NCI-H774 (cell line): ENCODE measurements around the gene LRCH2.
"Not testable (repeated sequence)": the region's sequence is repeated elsewhere in the genome, so short reads cannot be mapped to it uniquely, and the experiment has no call there.

Source experiments
- DNase-seq: peaks from one replicate; lab custom pipeline; 2025; lab: John Stamatoyannopoulos, UW

The LRCH2 gene

DNA sequence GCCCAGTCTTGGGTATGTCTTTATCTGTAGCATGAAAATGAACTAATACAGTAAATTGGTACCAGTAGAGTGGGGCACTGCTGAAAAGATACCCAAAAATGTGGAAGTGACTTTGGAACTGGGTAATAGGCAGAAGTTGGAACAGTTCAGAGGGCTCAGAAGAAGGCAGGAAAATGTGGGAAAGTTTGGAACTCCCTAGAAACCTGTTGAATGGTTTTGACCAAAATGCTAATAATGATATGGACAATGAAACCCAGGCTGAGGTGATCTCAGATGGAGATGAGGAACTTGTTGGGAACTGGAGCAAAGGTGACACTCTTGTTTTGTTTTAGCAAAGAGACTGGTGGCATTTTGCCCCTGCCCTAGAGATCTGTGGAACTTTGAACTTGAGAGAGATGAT lies 24.3 kb downstream of the LRCH2 start:
- not testable (repeated sequence) for DNase-seq

DNA sequence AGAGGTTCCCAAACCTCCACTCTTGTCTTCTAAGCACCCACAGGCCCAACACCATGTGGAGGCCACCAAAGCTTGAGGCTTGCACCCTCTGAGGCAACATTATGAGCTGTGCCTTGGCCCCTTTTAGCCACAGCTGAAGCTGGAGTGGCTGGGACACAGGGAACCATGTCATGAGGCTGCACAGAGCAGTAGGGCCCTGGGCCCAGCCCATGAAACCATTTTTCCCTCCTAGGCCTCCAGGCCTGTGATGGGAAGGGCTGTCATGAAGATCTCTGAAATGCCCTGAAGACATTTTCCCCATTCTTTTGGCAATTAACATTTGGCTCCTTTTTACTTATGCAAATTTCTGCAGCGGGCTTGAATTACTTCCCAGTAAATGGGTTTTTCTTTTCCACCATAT lies 29.9 kb downstream of the LRCH2 start:
- no peak for DNase-seq

DNA sequence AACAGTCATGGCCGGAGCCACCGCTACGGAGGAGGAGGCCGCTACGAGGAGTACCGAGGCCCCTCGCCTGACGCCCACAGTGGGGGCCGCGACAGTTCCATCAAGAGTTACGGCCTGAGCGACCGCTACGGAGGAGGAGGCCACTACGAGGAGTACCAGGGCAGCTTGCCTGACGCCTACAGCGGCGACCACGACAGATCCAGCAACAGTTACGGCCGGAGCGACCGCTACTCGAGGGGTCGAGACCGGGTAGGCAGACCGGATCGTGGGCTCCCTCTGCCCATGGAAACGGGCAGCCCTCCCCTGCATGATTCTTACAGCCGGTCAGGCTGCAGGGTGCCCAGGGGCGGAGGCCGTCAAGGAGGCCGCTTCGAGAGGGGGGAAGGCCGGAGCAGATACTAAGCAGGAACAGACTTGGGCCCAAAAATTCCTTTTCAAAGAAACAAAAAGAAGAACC lies 41.6 kb downstream of the LRCH2 start:
- DNase-seq = no peak

DNA sequence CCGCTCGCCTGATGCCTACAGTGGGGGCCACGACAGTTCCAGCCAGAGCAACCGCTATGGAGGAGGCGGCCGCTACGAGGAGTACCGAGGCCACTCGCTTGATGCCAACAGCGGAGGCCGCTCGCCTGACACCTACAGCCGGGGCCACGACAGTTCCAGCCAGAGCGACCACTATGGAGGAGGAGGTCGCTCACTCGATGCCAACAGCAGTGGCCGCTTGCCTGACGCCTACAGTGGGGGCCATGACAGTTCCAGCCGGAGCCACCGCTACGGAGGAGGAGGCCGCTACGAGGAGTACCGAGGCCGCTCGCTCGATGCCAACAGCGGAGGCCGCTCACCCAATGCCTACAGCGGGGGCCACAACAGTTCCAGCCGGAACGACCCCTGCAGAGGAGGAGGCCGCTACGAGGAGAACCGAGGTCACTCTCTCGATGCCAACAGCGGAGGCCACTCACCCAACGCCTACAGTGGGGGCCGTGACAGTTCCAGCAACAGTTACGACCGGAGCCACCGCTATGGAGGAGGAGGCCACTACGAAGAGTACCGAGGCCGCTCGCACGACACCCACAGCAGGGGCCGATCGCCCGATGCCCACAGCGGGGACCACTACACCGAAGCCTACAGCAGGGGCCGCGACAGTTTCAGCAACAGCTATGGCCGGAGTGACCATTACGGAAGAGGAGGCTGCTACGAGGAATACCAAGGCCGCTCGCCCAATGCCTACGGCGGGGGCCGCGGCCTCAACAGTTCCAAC lies 42.2 kb downstream of the LRCH2 start:
- DNase-seq = no peak

DNA sequence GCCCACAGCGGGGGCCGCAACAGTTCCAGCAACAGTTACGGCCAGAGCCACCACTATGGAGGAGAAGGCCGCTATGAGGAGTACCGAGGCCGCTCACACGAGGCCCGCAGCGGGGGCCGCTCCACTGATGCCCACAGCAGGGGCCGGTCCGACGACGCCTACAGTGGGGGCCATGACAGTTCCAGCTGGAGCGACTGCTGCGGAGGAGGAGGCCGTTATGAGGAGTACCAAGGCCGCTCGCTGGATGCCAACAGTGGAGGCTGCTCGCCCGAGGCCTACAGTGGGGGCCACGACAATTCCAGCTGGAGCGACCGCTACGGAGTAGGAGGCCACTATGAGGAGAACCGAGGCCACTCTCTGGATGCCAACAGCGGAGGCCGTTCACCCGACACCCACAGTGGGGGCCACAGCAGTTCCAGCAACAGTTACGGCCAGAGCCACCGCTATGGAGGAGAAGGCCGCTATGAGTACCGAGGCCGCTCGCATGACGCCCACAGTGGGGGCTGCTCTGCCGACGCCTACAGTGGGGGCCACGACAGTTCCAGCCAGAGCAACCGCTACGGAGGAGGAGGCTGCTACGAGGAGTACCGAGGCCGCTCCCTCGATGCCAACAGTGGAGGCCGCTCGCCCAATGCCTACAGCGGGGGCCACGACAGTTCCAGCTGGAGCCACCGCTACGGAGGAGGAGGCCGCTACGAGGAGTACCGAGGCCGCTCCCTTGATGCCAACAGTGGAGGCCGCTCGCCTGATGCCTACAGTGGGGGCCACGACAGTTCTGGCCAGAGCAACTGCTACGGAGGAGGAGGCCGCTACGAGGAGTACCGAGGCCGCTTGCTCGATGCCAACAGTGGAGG lies 43.0 kb downstream of the LRCH2 start:
- DNase-seq = no peak

DNA sequence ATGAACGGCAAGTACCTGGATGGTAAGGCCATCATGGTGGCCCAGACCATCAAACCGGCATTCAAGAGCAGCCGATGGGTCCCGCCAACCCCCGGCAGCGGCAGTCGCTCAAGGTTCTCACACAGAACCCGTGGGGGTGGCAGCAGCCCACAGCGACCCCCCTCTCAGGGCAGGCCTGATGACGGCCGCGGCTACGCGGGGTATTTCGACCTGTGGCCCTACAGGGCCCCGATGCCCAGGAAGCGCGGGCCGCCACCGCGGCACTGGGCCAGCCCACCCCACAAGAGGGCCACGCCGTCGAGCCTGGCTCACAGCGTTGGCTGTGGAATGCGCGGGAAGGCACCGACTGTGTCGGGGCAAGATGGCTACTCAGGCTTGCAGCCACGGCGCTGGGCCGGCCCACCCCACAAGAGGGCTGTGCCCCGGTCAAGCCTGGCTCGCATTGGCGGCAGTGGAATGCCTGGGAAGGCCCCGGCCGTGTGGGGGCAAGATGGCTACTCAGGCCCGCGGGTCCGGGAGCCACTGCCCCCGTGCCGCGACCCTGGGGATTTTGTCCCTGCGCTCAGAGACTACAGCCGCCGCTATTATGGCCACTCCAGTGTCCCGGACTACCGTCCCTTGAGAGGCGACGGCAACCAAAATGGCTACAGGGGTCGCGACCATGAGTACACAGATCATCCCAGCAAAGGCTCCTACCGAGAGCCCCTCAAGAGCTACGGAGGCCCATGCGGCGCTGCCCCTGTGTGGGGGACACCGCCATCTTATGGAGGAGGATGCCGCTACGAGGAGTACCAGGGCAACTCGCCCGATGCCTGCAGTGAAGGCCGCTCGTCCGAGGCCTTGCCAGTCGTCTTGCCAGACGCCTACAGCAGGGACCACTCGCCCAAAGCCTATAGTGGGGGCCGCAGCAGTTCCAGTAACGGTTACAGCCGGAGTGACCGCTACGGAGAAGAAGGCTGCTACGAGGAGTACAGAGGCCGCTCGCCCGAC lies 44.0 kb downstream of the LRCH2 start:
- no peak for DNase-seq

DNA sequence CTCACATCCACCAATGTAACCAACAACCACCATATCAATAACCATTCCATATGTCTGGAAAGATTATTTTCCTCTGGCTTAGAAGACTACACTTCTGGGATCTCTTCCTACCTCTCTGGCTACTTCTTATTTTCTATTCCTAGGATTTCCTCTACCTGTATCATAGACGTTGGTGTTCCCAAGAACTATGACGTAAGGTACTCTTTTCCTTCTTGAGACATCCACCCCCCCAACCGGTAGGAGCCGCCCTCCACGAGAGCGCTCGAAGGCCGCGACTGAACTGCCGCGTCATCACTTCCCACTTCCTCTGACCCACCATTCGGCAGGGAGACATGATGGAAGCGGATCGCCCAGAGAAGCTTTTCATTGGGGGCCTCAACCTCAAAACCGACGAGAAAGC lies 44.8 kb downstream of the LRCH2 start, which contains the start of gene RBMXL3:
Gene RBMXL3, plus strand, starts transcription at position 301 of the 400 bp plus-strand sequence. Its CDS starts 32 bp downstream, at position 333.
- DNase-seq = no peak

DNA sequence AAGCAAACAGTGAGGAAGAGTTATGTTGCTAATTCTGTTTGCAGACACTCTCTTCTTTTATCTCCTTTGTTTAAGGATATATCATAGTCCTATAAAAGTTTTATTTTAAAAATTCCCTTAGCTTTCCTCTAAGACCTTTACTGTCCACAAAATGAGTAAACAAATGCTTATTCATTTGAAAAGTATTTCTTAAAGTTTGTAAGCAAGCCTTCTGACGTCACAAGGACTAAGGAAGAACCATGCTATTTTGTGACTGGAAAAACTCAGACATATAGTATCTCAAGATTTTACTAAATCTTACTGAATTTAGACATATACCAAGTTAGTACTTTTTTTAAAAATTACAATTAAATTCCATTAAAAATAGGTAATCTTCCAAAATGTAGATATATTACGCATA lies 49.9 kb downstream of the LRCH2 start:
- DNase-seq = no peak

DNA sequence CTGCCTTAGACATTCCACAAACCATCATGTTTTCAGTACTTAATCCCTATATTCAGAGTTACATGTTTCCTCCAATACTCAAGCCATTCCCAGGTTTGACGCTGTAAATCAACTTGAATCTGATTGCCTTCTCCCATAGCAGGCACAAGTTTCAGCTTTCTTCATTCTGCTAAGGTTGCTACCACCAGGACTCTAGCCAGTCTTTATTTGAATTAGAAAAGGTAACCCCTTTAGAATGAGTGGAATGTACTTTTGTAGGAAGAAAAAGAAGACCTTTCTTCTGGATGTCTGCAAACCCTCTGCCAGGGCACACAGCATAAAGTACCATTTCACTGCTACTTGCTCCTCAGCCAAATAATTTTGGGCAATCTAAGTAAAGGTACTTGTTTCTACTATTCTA lies 55.4 kb downstream of the LRCH2 start:
- DNase-seq = no peak

DNA sequence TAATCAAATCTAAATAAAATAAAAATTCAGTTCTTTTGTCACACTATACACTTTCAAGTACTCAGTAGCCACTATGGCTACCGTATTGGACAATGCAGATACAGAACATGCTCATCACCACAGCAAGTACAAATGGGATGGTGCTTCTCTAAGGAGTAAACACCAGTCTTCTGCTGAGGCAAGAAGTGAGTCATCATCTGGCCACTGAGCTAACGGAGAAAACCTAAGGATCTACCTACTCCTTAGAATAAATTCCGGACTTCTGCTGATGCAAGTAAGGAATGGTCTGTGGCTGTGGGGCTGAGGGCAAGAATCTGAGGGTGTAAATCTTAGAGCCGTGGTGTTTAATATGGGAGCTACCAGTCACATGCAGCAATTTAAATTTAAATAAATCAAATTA lies 56.0 kb downstream of the LRCH2 start:
- no peak for DNase-seq

DNA sequence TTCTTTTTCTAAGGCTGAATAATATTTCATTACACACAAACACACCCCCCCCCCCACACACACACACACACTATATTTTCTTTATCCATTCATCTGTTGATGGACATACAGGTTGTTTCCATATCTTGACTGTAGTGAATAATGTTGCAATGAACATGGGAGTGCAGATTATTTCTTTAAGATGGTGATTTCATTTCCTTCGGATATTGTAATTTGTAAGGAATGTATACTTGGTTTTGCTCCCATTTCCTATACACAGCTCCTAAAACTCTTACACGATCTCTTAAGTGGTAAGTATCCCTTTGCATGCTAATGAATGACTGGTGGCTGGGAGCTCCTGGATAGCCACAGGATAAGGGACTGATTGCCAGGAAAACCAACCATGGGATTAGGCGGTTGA lies 59.3 kb downstream of the LRCH2 start:
- no peak for DNase-seq

DNA sequence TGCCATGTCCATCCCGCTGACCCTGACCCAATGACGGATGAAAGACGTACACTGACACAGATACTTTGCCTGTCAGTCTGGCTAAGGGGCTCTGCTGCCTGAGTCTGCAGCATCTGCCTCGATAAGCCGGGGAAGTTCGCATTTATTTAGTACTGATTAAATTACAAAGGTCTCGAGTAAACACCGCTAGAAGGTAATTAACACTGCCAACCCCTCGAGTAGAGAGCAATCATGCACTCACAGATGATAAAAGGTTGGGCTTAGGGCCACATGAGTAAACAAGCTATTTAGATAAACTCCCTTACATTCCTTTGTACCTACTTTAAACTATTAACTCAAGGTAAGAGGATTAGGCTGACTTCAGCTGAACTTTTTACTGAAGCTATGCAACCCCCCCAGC lies 60.7 kb downstream of the LRCH2 start:
- no peak for DNase-seq

DNA sequence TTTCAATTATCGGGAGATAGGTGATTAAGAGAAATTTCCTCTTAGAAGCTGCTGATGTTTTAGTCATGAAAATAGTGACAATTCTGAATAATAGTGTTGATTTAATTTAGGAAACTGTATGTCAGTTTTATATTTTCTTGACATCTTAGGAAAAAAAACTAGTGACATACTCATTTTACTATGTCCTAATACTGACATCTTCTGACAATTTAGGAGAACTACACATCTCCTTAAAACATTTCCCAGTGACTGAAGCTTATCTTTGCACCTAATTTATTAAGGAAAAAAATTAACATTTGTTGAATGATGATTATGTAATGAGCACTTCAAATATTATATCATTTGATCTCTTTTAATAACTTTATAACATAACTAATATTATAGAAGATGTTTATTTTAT lies 86.7 kb downstream of the LRCH2 start:
- DNase-seq = no peak

DNA sequence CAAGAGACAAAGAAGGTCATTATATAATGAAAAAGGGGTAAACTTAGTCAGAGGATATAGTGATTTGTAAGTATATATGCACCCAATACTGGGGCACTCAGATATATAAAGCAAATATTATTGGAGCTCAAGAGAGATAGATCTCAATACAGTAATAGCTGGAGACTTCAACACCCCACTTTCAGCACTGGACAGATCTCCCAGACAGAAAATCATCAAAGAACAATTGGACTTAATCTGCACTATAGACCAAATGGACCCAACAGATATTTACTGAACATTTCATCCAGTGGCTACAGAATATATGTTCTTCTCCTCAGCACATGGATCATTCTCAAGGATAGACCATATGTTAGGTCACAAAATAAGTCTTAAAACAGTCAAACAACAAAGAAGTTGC lies 91.8 kb downstream of the LRCH2 start:
- DNase-seq = no peak

DNA sequence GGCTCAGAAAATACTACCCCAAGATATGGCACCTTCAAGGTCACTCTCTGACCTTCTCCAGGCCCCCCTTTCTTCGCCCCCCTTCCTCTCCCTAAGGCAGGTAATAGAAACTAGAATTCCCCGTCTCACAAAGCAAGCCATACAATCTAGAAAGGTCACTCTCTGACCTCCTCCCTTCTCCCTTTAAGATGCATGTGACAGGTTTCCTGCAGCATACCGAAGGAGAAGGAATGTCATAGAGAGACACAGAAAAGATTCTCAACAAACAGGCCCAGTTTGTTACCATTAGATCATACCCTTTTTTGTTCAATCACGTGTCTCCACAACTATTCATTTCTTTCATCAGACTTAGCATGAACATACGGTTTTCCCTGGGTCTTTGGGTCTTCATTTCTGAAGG lies 95.9 kb downstream of the LRCH2 start:
- no peak for DNase-seq

DNA sequence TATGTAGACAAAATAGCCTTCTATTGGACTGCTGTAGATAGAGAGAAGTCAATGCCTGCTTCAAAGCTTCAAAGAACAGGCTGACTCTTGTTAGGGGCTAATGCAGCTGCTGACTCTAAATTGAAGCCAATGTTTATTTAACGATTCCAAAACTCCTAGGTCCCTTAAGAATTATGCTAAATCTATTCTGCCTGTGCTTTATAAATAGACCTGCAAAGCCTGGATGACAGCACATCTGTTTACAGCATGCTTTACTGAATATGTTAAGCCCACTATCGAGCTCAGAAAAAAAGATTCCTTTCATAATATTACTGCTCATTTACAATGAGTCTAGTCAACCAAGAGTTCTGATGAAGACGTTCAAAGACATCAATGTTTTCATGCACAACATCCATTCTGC lies 99.5 kb downstream of the LRCH2 start:
- no peak for DNase-seq

DNA sequence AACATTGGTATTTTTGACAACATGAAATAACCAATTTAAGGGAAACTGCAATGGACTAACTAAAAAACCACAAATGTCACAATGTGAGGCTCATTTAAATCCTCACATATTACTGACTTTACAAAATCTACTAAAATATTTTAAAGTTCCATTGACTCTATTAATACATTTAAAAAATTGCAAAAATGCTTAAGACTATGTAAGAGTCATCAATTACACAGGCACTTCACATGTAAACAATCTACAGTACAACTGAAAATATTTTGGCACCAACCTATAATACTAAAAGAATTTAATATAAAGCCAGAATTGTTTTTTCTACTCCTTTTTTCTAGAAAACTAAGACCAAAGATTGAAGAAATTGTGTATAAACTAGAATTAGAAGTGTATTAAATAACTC lies 121.5 kb downstream of the LRCH2 start:
- no peak for DNase-seq

DNA sequence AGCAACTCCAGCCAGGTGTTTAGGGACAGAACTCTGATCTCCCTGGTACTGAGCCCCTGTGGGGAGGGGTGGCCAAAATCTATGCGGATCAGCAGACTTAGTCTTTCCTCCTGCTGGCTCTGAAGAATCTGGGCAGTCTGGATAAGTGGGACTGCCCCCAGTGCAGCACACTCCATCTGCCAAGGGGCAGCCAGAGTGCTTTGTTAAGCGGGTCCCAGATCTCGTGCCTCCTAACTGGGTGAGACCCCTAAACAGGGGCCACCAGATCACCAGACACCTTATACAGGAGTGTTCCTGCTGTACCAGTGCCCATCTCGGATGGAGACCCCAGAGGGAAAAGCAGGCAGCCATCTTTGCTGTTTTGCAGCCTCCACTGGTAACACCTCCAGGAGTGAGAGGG lies 135.0 kb downstream of the LRCH2 start:
- DNase-seq = no peak

DNA sequence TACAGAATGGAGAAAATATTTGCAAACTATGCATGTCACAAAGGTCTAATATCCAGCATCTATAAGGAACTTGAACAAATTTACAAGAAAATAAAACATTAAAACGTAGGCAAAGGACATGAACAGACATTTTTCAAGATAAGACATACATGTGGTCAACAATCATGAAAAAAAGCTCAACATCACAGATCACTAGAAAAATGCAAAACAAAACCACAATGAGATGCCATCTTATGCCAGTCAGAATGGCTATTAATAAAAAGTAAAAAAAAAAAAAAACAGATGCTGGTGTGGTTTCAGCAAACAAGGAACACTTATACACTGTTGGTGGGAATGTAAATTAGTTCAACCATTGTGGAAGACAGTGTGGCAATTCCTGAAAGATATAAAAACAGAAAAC lies 140.7 kb downstream of the LRCH2 start:
- DNase-seq = no peak

DNA sequence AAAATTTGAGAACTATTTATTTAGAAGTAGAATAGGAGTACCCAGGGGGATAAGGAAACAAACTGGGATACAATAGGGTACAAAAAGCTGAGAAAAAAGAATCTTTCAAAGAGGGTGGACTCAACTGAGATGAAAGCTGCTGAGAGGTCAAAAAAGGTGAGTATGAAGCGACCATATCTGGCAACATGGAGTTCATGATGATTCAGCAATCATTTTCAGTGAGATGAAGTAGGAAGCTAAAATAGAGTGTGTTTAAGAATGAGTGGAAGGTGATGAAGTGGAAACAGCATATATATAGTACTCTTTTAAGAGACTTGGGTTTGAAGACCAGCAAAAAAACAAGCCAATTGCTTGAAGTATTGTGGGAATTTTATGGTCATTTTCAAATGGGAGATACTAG lies 144.5 kb downstream of the LRCH2 start:
- DNase-seq = no peak

DNA sequence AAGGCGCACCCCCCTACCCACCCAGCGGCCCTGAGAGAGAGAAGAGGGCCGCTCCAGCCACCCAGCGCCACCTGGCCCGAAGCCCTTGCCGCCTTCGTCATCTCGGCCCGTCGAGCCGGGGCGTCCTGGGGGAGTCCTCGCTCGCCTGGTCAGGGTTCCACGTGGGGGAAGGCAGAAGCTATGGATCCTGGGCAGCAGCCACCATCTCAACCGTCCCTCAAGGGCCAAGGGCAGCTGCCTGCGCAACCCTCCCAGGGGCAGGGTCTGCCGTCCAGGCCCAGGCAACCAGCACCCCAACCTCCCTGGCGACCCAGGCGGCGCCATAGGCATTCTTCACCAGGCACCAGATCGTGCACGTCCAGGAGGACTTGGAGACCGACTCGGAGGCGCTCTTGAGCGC lies 165.0 kb downstream of the LRCH2 start:
- DNase-seq = no peak

DNA sequence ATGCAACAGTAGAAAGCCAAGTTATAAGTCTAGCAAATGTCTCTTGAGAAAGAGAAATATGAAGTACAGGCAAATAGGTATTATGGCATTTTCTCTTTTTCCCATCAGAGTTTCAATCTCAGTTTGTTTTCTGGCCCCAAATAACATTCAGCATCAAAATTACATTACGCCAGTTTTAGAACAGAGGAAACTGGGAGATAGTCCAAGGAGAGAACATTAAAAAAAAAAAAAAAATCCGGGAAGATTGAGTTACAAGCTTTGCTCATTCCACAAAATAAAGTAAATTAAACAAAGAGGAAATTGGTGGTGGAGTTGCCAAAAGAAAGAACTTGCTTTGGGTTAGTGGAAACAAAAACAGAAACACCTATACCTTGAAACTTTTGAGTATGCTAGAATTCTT lies 166.1 kb downstream of the LRCH2 start:
- no peak for DNase-seq
